Heart right ventricle (tissue), 16 donors: Measurements from ENCODE around the gene ADGRE3. TPM values are rescaled to one million over a fixed set of nuclear protein-coding genes. Genes with fewer than 3 reads are reported as not detected.
"Not testable (repeated sequence)": the region's sequence is repeated elsewhere in the genome, so short reads cannot be mapped to it uniquely, and the experiment has no call there.

Experiments used
- ATAC-seq, 8 donors: fragments of 200-7000 bp; cut with Tn5 transposase; one replicate each; pipeline ENCODE4 v1.9.1; 2020; ENCODE audit warnings: mild to moderate bottlenecking in 8 of 8, moderate library complexity in 8 of 8, moderate number of reproducible peaks in 1 of 8
- DNase-seq, 2 donors: peaks; one replicate each; pipeline ENCODE4 v3.0.0-alpha.2; 2020
- H3K27ac ChIP-seq, 10 donors: fragments of 200-600 bp; sonication (generic) in 2 of 10; one replicate each; pipeline versions ENCODE4 v1.5.0 to v1.8.0; 2020 to 2022; ENCODE audit warnings: mild to moderate bottlenecking in 3 of 10
- H3K27me3 ChIP-seq, 7 donors: fragments of 200-600 bp; one replicate each; pipeline ENCODE4 v1.8.0; 2021 to 2022; ENCODE audit warnings: mild to moderate bottlenecking in 2 of 7
- H3K36me3 ChIP-seq, 9 donors: fragments of 200-600 bp; sonication (generic) in 1 of 9; one replicate each; pipeline versions ENCODE4 v1.5.0 to v1.8.0; 2020 to 2022; ENCODE audit warnings: mild to moderate bottlenecking in 2 of 9
- H3K4me1 ChIP-seq, 9 donors: fragments of 200-600 bp; sonication (generic) in 1 of 9; one replicate each; pipeline versions ENCODE4 v1.5.0 to v1.8.0; 2020 to 2022; ENCODE audit warnings: mild to moderate bottlenecking in 4 of 9
- H3K4me3 ChIP-seq, 10 donors: fragments of 200-600 bp; sonication (generic) in 2 of 10; one replicate each; pipeline versions ENCODE4 v1.5.0 to v1.8.0; 2020 to 2022; ENCODE audit warnings: mild to moderate bottlenecking in 7 of 10, moderate library complexity in 2 of 10
- H3K9me3 ChIP-seq, 11 donors: fragments of 200-600 bp in 10 of 11; sonication (generic) in 2 of 11; one replicate each; pipeline versions ENCODE4 v1.5.0 to v1.8.0; 2013 to 2022; ENCODE audit warnings: mild to moderate bottlenecking in 2 of 11, control low read depth in 1 of 11, moderate library complexity in 1 of 11
- WGBS, 2 donors: extraction: QIAGEN DNeasy Blood & Tissue Kit; methylation state at CpG; one replicate each; pipeline ENCODE4 v1.1.7; 2013; ENCODE audit warnings: inconsistent platforms in 1 of 2; 5-methylcytosine and 5-hydroxymethylcytosine counted together
- intact Hi-C, 10 donors: fragments of 100-400 bp; cut with DNase I; formaldehyde crosslinking; loops; one replicate each; pipeline versions ENCODE4 v1.11.1 to v1.14.2; 2022
- polyA plus RNA-seq, 2 donors: library from polyadenylated mRNA; stranded (reverse); fragments of 200-250 nt; gene quantifications; one replicate each; pipeline ENCODE4 v1.2.3, GENCODE V29; 2013
- total RNA-seq, 10 donors: library from RNA; stranded (reverse); fragmentation: NEBNext Ultra II Directional in 3 of 10; extraction: Animal tissue kit (Norgen Biotek cat#: 25700) in 3 of 10; gene quantifications; one replicate each; pipeline versions ENCODE4 v1.2.1 to v1.2.4, GENCODE V29; 2021 to 2023
- TF ChIP-seq, protein P1 (sequence below), 9 donors: fragments of 200-600 bp; sonication (generic) in 2 of 9; IDR thresholded peaks; one replicate each; pipeline versions ENCODE4 v1.5.0 to v1.8.0; 2021 to 2022; ENCODE audit warnings: antibody characterized with exemption in 9 of 9, mild to moderate bottlenecking in 5 of 9, moderate library complexity in 1 of 9
- donor health status: Arrhythmogenic right ventricular cardiomyopathy.
- donor health status: ischemic (EF 13 %, LVEDD 7.1; RV severe dilation, severe dysfunction).
- donor health status: healthy with polysubstance abuse.
- donor health status: DM: no; HTN: yes; CAD: no.
- donor health status: DM: no; HTN: no; CAD: no.
- donor health status: ischemic (EF 25% LVEDD 6.9; RV normal size, moderate dysfunction).
- donor health status: ischemic (EF 25% LVEDD 5.7; RV mildly dilated, moderate dysfunction).
- donor health status: healthy.
- donor health status: DM: yes; HTN: yes; CAD: no.
- donor health status: Ischemic cardiomyopathy.
- donor health status: ischemic (EF 35%, LVEDD 5.7; RV mildly dilated, moderate dysfunction).
- donor health status: nonischemic (EF 11% LVEDD 7.7; RV severe dilation, severe dysfunction).
- donor health status: DM: yes; HTN: yes; CAD: no.
- donor health status: PGD.
- donor health status: ischemic (EF 29% LVEDD 5.4; RV normal size, mild dysfunction).
- donor health status: nonischemic (EF 23%, LVEDD 6.1; RV moderate dilation, normal function).

ADGRE3 gene
- total and polyA plus RNA-seq, 12 donors = 0.01 to 0.78 (median 0.23) TPM; not detected in 4

DNA sequence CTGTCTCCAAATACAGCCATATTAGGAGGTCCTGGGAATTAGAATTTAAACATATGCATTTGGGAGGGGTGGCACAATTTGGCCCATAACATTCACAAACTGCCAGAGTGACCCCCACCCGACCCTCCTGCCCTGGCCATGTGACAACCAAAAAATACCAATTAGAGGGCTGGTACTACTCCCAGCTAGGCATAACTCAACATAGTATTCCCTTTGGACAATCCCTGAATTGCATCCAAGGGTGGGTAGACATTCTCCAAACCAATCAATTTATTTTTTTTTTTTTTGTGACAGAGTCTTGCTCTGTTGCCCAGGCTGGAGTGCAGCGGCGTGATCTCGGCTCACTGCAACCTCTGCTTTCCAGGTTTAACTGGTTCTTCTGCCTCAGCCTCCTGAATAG lies 62.0 kb downstream of the ADGRE3 start:
- Histone ChIP-seq H3K27ac (no peak overlapping the region), H3K9me3 (no peaks in the 10 kb centered on the region), H3K4me1 (peaks cover 0 to 27% (median 0%) of the 10 kb centered on the region in 9 donors), H3K4me3 (no peak overlapping the region), H3K27me3 (no peaks in the 10 kb centered on the region), H3K36me3 (no peaks in the 10 kb centered on the region)
- TF ChIP-seq, protein P1, sequence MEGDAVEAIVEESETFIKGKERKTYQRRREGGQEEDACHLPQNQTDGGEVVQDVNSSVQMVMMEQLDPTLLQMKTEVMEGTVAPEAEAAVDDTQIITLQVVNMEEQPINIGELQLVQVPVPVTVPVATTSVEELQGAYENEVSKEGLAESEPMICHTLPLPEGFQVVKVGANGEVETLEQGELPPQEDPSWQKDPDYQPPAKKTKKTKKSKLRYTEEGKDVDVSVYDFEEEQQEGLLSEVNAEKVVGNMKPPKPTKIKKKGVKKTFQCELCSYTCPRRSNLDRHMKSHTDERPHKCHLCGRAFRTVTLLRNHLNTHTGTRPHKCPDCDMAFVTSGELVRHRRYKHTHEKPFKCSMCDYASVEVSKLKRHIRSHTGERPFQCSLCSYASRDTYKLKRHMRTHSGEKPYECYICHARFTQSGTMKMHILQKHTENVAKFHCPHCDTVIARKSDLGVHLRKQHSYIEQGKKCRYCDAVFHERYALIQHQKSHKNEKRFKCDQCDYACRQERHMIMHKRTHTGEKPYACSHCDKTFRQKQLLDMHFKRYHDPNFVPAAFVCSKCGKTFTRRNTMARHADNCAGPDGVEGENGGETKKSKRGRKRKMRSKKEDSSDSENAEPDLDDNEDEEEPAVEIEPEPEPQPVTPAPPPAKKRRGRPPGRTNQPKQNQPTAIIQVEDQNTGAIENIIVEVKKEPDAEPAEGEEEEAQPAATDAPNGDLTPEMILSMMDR (IDR thresholded peaks at IDR 0.05) = no peak
- DNase-seq (no peak), ATAC-seq (no peak)
- WGBS, 2 donors = 81 to 87% methylated on average over 4 of the region's 4 CpGs
- intact Hi-C loops = no loop called here

- WGBS, 2 donors = 73 to 80% methylated on average over 5 of the region's 5 CpGs
- H3K4me3 ChIP-seq, ATAC-seq, H3K27ac ChIP-seq, H3K9me3 ChIP-seq, intact Hi-C loops, DNase-seq, H3K36me3 ChIP-seq, H3K27me3 ChIP-seq: not testable (repeated sequence)
- H3K4me1 ChIP-seq = peaks cover 0 to 27% (median 0%) of the 10 kb centered on the region in 9 donors
Observed at GRCh38 chr19:14612242-14612641, 62.4 kb downstream of the ADGRE3 start.

GRCh38 chr19:14611051-14611450 lies 63.6 kb downstream of the ADGRE3 start:
- 62 to 67% methylated on average over 4 of the region's 4 CpGs for WGBS, 2 donors
- no peaks in the 10 kb centered on the region for H3K36me3 ChIP-seq
- H3K27me3 ChIP-seq = peaks cover 0 to 3% (median 0%) of the 10 kb centered on the region in 7 donors
- ATAC-seq = no peak
- no peaks in the 10 kb centered on the region for H3K9me3 ChIP-seq
- no peak overlapping the region for H3K4me3 ChIP-seq
- TF ChIP-seq, protein P1 (IDR thresholded peaks at IDR 0.05) = no peak
- H3K27ac ChIP-seq = no peak overlapping the region
- peaks cover 0 to 20% (median 0%) of the 10 kb centered on the region in 9 donors for H3K4me1 ChIP-seq
- intact Hi-C loops = no loop called here
- DNase-seq = no peak

GRCh38 chr19:14606627-14607026 lies 68.0 kb downstream of the ADGRE3 start:
- no peak for ATAC-seq
- Histone ChIP-seq H3K27me3 (peaks cover 0 to 5% (median 0%) of the 10 kb centered on the region in 7 donors), H3K36me3 (no peaks in the 10 kb centered on the region), H3K27ac (no peak overlapping the region), H3K9me3 (peaks cover 0 to 14% (median 0%) of the 10 kb centered on the region in 11 donors), H3K4me3 (no peak overlapping the region), H3K4me1 (no peaks in the 10 kb centered on the region)
- DNase-seq = no peak
- TF ChIP-seq, protein P1 (IDR thresholded peaks at IDR 0.05) = no peak
- intact Hi-C loops = no loop called here
- 67 to 68% methylated on average over 9 of the region's 9 CpGs for WGBS, 2 donors

- ATAC-seq = no peak
- Histone ChIP-seq H3K27ac (no peak overlapping the region), H3K27me3 (peaks cover 0 to 8% (median 0%) of the 10 kb centered on the region in 7 donors), H3K36me3 (no peaks in the 10 kb centered on the region), H3K9me3 (peaks cover 0 to 16% (median 0%) of the 10 kb centered on the region in 11 donors), H3K4me3 (no peak overlapping the region), H3K4me1 (no peaks in the 10 kb centered on the region)
- DNase-seq = no peak
- 85 to 88% methylated on average over 2 of the region's 2 CpGs for WGBS, 2 donors
- TF ChIP-seq, protein P1 (IDR thresholded peaks at IDR 0.05) = no peak
- intact Hi-C loops = no loop called here
Observed at GRCh38 chr19:14603990-14604387, 70.7 kb downstream of the ADGRE3 start.
